22Rv1 (cell line): ENCODE results near the gene MED23.

Experiments
- H3K27ac ChIP-seq: fragments of 450-650 bp; 2 replicates; pipeline ENCODE4 v1.5.1; 2017
- ZFX ChIP-seq: fragments of 450-650 bp; IDR thresholded peaks from 2 replicates; pipeline ENCODE4 v1.6.1; 2017; ENCODE audit warnings: antibody characterized with exemption, borderline replicate concordance
- TF ChIP-seq, protein P1 (sequence below): fragments of 450-650 bp; IDR thresholded peaks from 2 replicates; pipeline ENCODE4 v1.5.1; 2017; ENCODE audit warnings: mild to moderate bottlenecking

MED23 gene

DNA sequence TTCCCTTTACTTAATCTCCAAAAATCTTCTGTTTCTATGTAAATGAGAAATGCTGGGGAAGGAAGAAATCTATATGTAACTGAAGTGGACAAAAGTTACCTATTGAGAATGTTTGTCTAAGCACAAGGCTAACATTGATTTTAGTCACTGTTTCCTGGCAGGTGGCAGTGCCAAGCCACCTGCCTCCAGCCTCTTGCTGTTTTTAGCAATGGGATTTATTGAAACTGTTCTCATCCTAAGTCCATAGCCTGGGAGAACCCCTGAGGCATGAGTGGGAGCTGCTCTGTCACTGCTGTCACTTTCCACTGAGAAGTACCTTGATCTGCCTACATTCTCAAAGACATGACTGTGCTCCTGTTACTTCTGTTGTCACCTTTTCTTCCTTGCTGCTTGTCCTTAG is 23.7 kb upstream of the MED23 start:
- TF ChIP-seq ZFX = no peak
- TF ChIP-seq, protein P1, sequence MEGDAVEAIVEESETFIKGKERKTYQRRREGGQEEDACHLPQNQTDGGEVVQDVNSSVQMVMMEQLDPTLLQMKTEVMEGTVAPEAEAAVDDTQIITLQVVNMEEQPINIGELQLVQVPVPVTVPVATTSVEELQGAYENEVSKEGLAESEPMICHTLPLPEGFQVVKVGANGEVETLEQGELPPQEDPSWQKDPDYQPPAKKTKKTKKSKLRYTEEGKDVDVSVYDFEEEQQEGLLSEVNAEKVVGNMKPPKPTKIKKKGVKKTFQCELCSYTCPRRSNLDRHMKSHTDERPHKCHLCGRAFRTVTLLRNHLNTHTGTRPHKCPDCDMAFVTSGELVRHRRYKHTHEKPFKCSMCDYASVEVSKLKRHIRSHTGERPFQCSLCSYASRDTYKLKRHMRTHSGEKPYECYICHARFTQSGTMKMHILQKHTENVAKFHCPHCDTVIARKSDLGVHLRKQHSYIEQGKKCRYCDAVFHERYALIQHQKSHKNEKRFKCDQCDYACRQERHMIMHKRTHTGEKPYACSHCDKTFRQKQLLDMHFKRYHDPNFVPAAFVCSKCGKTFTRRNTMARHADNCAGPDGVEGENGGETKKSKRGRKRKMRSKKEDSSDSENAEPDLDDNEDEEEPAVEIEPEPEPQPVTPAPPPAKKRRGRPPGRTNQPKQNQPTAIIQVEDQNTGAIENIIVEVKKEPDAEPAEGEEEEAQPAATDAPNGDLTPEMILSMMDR = no peak
- H3K27ac ChIP-seq = peak overlapping the region; percentile 84

DNA sequence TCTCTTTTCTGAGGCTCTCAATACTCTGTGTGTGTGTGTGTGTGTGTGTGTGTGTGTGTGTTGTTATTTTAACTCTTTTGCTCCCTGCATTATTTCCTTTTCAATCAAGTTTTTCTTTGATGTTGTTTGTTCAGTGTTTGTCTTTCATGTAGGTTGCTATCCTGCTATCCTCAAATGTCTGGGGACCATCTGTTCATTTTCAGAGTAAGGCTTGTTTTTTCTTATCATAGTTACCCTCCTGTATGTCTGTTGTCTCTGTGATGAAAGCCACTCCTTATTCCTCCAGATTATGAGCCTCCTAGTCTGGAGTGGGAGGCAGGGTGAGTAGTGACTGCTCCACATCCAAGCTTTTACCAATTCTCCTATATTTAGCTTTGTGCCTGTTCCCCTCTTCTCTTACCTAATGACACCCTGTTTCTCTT is 18.2 kb upstream of the MED23 start:
- TF ChIP-seq, protein P1 = no peak
- TF ChIP-seq ZFX = no peak
- no peak overlapping the region for H3K27ac ChIP-seq

DNA sequence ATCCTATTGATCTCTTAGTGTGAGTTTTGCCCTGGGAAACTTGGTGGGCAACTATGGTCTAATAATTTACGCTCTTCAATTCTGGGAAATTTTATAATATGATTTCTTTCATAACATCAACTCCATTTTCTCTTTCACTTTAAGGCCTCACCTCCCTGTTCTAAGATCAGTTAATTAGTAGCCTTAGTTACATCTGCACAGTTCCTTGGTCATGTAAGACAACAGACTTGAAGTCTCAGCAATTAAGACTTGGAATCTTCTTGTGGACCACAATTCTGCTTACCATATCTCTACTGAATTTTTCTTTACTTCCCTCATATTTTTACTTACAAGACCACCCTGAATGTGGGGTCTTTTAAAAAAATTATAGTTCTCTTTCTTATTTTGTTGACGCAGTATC is 17.8 kb upstream of the MED23 start:
- no peak overlapping the region for H3K27ac ChIP-seq
- no peak for TF ChIP-seq ZFX
- TF ChIP-seq, protein P1 = no peak

- H3K27ac ChIP-seq = no peak overlapping the region
- TF ChIP-seq ZFX = no peak
- TF ChIP-seq, protein P1 = no peak
Measured at GRCh38 chr6:131644921-131645320, 16.9 kb upstream of the MED23 start.

DNA sequence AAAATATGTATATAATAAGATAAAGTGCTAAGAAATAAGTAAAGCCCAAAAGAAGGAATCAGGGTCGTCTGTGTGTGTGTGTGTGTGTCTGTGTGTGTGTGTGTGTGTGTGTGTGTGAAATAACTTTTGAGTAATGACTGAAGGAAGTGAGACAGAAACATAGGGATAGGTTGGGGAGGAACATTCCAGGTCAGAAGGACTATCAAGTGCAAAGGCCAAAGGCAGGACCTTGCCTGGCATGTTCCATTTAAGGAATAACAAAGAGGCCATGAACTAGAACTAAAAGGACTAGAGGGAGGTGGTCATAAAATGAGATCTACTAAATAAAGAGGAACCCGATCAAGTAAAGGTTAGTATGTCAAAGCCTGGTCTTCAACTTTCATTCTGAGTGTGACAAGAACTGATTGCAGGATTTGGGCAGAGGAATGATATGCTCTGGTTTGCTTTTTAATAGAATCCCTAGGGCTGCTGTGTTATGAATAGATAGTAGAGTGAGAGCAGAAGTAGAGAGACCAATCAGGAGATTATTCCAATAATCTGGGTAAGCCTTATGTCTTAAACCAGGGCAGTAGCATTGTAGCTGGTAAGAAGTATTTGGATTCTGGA is 15.9 kb upstream of the MED23 start:
- TF ChIP-seq, protein P1 = no peak
- TF ChIP-seq ZFX = no peak

GRCh38 chr6:131642987-131643611 is 15.1 kb upstream of the MED23 start:
- no peak for TF ChIP-seq ZFX
- TF ChIP-seq, protein P1 = no peak
- no peak overlapping the region for H3K27ac ChIP-seq

More for the DNA sequence above, 15.9 kb upstream of the MED23 start:
- no peak overlapping the region for H3K27ac ChIP-seq

- no peak for TF ChIP-seq ZFX
- TF ChIP-seq, protein P1 = no peak
- no peak overlapping the region for H3K27ac ChIP-seq
Measured at GRCh38 chr6:131642565-131642964, 14.5 kb upstream of the MED23 start.
